GM18507 (cell line): Measurements from ENCODE around the gene PRPS1L1.

ENCODE experiments used
- DNase-seq: peaks from one replicate; pipeline ENCODE4 v3.0.0; 2011; ENCODE audit warnings: low read depth; ENCODE audit not compliant: insufficient read length; ENCODE audit errors: extremely low spot score
- FAIRE-seq: peaks from 2 replicates; lab custom pipeline; 2011; peaks lifted over from hg19 to GRCh38; lab: Jason Lieb, UNC

The PRPS1L1 gene

GRCh38 chr7:18018296-18019215 is 9.1 kb downstream of the PRPS1L1 start:
- FAIRE-seq: no peak
- DNase-seq: no peak

GRCh38 chr7:18016547-18017444 is 10.8 kb downstream of the PRPS1L1 start:
- DNase-seq (no peak), FAIRE-seq (no peak)

GRCh38 chr7:18013936-18014335 is 13.7 kb downstream of the PRPS1L1 start:
- no peak for DNase-seq
- FAIRE-seq: no peak

GRCh38 chr7:18004372-18004771 is 23.3 kb downstream of the PRPS1L1 start:
- DNase-seq (no peak), FAIRE-seq (no peak)

GRCh38 chr7:18003286-18003994 is 24.2 kb downstream of the PRPS1L1 start:
- FAIRE-seq (no peak), DNase-seq (no peak)

GRCh38 chr7:17998692-17999091 is 29.0 kb downstream of the PRPS1L1 start:
- DNase-seq (no peak), FAIRE-seq (no peak)

GRCh38 chr7:17996442-17997223 is 31.0 kb downstream of the PRPS1L1 start:
- FAIRE-seq (no peak), DNase-seq (no peak)

- DNase-seq: no peak
- no peak for FAIRE-seq
Measured at GRCh38 chr7:17996040-17996439, 31.6 kb downstream of the PRPS1L1 start.

- no peak for DNase-seq
- FAIRE-seq: no peak
Measured at GRCh38 chr7:17994079-17994850, 33.4 kb downstream of the PRPS1L1 start.

- FAIRE-seq (no peak), DNase-seq (no peak)
Measured at GRCh38 chr7:17991866-17992648, 35.6 kb downstream of the PRPS1L1 start.

- no peak for FAIRE-seq
Measured at GRCh38 chr7:17990761-17991160, 36.9 kb downstream of the PRPS1L1 start.

GRCh38 chr7:17989546-17989945 is 38.1 kb downstream of the PRPS1L1 start:
- DNase-seq: no peak
- FAIRE-seq: no peak

More at GRCh38 chr7:17990761-17991160, 36.9 kb downstream of the PRPS1L1 start:
- no peak for DNase-seq

GRCh38 chr7:17988858-17989257 is 38.8 kb downstream of the PRPS1L1 start:
- DNase-seq (no peak), FAIRE-seq (no peak)

- FAIRE-seq (no peak), DNase-seq (no peak)
Measured at GRCh38 chr7:17988141-17988540, 39.5 kb downstream of the PRPS1L1 start.

- FAIRE-seq: no peak
Measured at GRCh38 chr7:17986851-17987250, 40.8 kb downstream of the PRPS1L1 start.

GRCh38 chr7:17985473-17986239 is 42.0 kb downstream of the PRPS1L1 start:
- DNase-seq: no peak
- FAIRE-seq: no peak

More at GRCh38 chr7:17986851-17987250, 40.8 kb downstream of the PRPS1L1 start:
- no peak for DNase-seq

- no peak for FAIRE-seq
- no peak for DNase-seq
Measured at GRCh38 chr7:17984288-17984687, 43.4 kb downstream of the PRPS1L1 start.
